Right atrium auricular region (tissue), 2 donors: ENCODE data around the gene MORN1. TPM values are rescaled to one million over a fixed set of nuclear protein-coding genes. Genes with fewer than 3 reads are reported as not detected.

ENCODE experiments used
- DNase-seq: peaks from one replicate; pipeline ENCODE4 v3.0.0-alpha.2; 2019; ENCODE audit warnings: low spot score
- H3K27ac ChIP-seq, 2 donors: fragments of 200-600 bp; sonication (generic); 1 replicate in 1 of 2; 2 replicates in 1 of 2; pipeline ENCODE4 v1.5.1; 2016 to 2019
- H3K27me3 ChIP-seq, 2 donors: fragments of 200-600 bp; sonication (generic); one replicate each; pipeline versions ENCODE4 v1.5.1 to v1.6.0; 2017 to 2019
- H3K36me3 ChIP-seq: fragments of 200-600 bp; sonication (generic); one replicate; pipeline ENCODE4 v1.5.1; 2016
- H3K4me1 ChIP-seq, 2 donors: fragments of 200-600 bp; sonication (generic); one replicate each; pipeline versions ENCODE4 v1.5.1 to v1.6.0; 2017 to 2019
- H3K4me3 ChIP-seq, 2 donors: fragments of 200-600 bp; sonication (generic); 1 replicate in 1 of 2; 2 replicates in 1 of 2; pipeline ENCODE4 v1.5.1; 2017 to 2019; ENCODE audit warnings: mild to moderate bottlenecking in 1 of 2, moderate library complexity in 1 of 2
- H3K9me3 ChIP-seq, 2 donors: fragments of 200-600 bp; sonication (generic); one replicate each; pipeline ENCODE4 v1.5.1; 2019
- total RNA-seq, 2 donors: library from RNA; depleted of rRNA; stranded (reverse); fragments of >200 nt; gene quantifications; one replicate each; pipeline ENCODE4 v1.1.0, GENCODE V29; 2016
- TF ChIP-seq, protein P1 (sequence below), 2 donors: fragments of 200-600 bp; sonication (generic); IDR thresholded peaks; one replicate each; pipeline ENCODE4 v1.5.1; 2019; ENCODE audit warnings: antibody characterized with exemption in 2 of 2

MORN1 gene
- total RNA-seq, 2 donors from 2014 or later, result 2.2 to 3.8 TPM

DNA sequence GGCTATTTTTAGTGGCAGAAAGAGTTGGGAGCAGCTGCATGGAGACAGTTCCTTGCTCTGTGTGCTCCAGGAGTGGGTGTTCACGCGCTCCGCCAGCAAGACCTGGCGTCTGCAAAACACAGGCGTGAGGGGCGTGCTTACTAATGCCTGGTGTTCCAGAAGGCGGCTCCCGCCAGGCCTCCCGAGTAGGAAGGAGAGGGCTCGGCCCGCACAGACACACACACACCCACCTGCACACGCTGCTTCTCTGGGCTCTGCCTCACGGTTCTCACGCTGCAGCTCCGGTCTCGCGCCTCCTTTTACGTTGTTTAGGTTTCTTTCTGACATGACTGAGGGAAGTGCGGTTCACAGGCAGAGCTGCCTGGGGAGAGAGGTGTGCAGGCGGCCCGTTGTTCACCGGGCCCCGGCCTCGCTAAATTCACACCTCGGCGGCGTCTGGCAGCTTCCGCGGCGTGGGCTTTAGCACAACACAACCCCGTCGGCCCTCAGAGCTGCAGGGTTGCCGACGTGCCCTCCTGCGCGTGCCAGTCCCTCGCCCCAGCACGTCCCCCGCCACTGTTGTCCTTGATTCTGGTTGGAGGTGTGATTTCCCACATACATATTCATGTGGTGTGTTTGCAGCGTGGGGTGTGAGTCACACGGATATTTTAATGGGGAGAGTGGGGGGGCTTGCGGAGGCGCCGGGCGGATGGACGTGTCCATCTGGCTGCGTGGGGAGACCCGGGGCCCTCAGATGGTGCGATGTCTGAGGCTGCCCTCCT, 86.3 kb downstream of the MORN1 start:
- TF ChIP-seq, protein P1, sequence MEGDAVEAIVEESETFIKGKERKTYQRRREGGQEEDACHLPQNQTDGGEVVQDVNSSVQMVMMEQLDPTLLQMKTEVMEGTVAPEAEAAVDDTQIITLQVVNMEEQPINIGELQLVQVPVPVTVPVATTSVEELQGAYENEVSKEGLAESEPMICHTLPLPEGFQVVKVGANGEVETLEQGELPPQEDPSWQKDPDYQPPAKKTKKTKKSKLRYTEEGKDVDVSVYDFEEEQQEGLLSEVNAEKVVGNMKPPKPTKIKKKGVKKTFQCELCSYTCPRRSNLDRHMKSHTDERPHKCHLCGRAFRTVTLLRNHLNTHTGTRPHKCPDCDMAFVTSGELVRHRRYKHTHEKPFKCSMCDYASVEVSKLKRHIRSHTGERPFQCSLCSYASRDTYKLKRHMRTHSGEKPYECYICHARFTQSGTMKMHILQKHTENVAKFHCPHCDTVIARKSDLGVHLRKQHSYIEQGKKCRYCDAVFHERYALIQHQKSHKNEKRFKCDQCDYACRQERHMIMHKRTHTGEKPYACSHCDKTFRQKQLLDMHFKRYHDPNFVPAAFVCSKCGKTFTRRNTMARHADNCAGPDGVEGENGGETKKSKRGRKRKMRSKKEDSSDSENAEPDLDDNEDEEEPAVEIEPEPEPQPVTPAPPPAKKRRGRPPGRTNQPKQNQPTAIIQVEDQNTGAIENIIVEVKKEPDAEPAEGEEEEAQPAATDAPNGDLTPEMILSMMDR (IDR thresholded peaks at IDR 0.05), result no peak
- no peak for DNase-seq

DNA sequence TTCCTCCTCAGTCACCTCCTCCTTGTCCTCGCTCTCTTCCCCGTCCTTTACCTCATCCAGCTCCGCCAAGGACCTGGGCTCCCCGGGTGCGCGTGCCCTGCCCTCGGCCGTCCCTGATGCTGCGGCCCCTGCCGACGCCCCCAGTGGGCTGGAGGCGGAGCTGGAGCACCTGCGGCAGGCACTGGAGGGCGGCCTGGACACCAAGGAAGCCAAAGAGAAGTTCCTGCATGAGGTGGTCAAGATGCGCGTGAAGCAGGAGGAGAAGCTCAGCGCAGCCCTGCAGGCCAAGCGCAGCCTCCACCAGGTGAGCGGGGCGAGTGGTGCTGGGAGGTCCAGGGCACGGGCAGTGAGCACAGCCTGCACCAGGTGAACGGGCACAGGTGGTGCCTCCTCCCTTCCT, 87.1 kb downstream of the MORN1 start:
- no peak for DNase-seq
- peaks cover 57% of the 10 kb centered on the region for H3K36me3 ChIP-seq
- H3K27ac ChIP-seq, result peak overlapping the region; percentile 69 to 88
- no peak overlapping the region for H3K4me3 ChIP-seq
- H3K9me3 ChIP-seq, result no peaks in the 10 kb centered on the region
- no peaks in the 10 kb centered on the region for H3K27me3 ChIP-seq
- TF ChIP-seq, protein P1 (IDR thresholded peaks at IDR 0.05), result no peak
- peaks cover 0 to 69% of the 10 kb centered on the region in 2 donors for H3K4me1 ChIP-seq

More for the DNA sequence above, 86.3 kb downstream of the MORN1 start:
- H3K9me3 ChIP-seq, result no peaks in the 10 kb centered on the region
- H3K4me1 ChIP-seq, result peaks cover 0 to 63% of the 10 kb centered on the region in 2 donors
- H3K4me3 ChIP-seq, result no peak overlapping the region
- H3K36me3 ChIP-seq, result peaks cover 57% of the 10 kb centered on the region
- H3K27me3 ChIP-seq, result no peaks in the 10 kb centered on the region
- peak overlapping the region; percentile 69 to 88 for H3K27ac ChIP-seq

DNA sequence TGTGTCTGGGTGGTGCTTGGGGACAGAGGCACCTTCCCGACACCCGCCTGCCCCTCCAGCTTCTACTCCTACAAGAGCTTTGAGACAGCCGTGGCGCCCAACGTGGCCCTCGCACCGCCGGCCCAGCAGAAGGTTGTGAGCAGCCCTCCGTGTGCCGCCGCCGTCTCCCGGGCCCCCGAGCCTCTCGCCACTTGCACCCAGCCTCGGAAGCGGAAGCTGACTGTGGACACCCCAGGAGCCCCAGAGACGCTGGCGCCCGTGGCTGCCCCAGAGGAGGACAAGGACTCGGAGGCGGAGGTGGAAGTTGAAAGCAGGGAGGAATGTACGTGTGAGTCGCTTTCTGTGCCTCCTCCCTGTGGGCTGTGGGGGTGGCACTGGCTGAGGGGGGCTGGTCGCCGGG, 87.6 kb downstream of the MORN1 start:
- Histone ChIP-seq H3K27ac (peak overlapping the region in 1 of 2 donors; percentile 88), H3K36me3 (peaks cover 54% of the 10 kb centered on the region), H3K27me3 (no peaks in the 10 kb centered on the region), H3K4me1 (peaks cover 0 to 74% of the 10 kb centered on the region in 2 donors), H3K4me3 (no peak overlapping the region), H3K9me3 (no peaks in the 10 kb centered on the region)
- TF ChIP-seq, protein P1 (IDR thresholded peaks at IDR 0.05), result no peak
- no peak for DNase-seq

DNA sequence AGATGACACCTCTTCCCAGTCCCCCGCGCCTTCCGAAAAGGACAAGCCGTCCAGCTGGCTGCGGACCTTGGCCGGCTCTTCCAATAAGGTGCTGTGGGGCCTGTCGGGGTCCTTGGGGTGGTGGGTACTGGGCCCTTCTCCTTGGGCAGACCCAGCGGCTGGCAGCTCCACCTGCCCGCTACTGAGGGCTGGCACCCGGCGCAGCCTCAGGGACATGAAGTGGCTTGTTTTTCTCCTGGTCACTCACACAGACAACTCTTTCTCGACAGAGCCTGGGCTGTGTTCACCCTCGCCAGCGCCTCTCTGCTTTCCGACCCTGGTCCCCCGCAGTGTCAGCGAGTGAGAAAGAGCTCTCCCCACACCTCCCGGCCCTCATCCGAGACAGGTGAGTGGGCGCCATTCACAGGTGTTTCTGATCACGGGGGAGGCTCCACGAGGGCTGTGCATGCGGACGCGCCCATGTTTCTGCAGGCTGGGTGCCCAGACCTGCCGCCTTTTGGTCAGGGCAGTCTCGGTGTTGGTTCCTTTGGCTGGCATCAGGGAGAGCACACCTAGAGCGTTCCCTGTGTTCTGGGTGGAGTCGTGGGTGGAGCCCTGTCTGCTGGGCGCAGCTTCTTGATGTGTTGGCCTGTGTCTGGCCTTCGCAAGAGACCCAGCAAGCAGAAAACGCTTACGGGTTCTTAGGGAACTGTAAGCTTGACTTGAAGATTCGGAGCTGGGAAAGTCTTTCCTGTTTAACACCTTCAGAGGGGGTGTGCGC, 88.2 kb downstream of the MORN1 start:
- TF ChIP-seq, protein P1 (IDR thresholded peaks at IDR 0.05), result no peak
- H3K27me3 ChIP-seq, result no peaks in the 10 kb centered on the region
- peaks cover 0 to 80% of the 10 kb centered on the region in 2 donors for H3K4me1 ChIP-seq
- H3K27ac ChIP-seq, result peak overlapping the region in 1 of 2 donors; percentile 88
- H3K36me3 ChIP-seq, result peaks cover 48% of the 10 kb centered on the region
- DNase-seq, result no peak
- no peak overlapping the region for H3K4me3 ChIP-seq
- no peaks in the 10 kb centered on the region for H3K9me3 ChIP-seq

DNA sequence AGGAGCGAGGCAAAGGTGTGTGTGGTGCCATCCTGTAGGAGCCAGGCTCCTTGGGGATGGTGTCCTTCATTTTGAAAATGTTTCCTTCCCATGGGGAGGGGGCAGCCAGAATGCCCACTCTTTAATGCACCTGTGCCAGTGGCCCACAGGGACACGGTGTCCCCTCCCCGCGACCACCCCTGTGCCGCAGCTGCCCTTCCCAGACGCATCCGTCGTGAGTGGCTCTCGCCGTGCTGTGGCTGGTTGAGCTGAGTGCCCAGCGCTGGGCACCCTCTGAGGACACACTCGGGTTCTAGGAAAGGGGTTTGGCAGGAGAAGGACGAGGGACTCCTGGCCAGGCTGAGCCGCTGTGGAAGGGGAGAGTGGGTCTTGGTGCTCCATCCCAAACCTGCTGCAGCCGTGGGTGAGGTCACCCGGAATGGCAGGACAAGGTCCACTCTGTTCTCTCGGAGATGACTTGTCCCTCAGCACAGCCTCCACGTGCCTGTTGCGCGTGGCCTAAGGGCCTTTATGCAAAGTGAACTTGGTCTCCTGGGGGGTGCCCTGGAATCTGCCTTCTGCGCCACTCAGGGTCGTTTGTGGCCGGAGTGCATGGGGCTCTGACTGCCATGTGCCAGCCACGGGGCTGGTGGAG, 88.9 kb downstream of the MORN1 start:
- Histone ChIP-seq H3K36me3 (peaks cover 41% of the 10 kb centered on the region), H3K4me3 (no peak overlapping the region), H3K4me1 (peaks cover 0 to 87% of the 10 kb centered on the region in 2 donors), H3K27ac (peak overlapping the region; percentile 88 to 90), H3K27me3 (no peaks in the 10 kb centered on the region), H3K9me3 (no peaks in the 10 kb centered on the region)
- DNase-seq, result no peak
- TF ChIP-seq, protein P1 (IDR thresholded peaks at IDR 0.05), result no peak
